DND-41 (cell line): ENCODE results near the gene RDH12.

Source experiments
- ATAC-seq: fragments of 200-7000 bp; cut with Tn5 transposase; 3 replicates; pipeline ENCODE4 v1.9.1; 2021; ENCODE audit warnings: low read depth; ENCODE audit not compliant: insufficient read depth
- DNase-seq: peaks from one replicate; pipeline ENCODE4 v3.0.0-alpha.2; 2020
- H2AFZ ChIP-seq: 2 replicates; pipeline ENCODE4 v1.6.0; 2012; ENCODE audit warnings: low read depth, low read length
- H3K27ac ChIP-seq: 2 replicates; pipeline ENCODE4 v1.5.1; 2012; ENCODE audit warnings: low read length, inconsistent platforms
- H3K27me3 ChIP-seq: fragments of 200-600 bp; sonication (generic); 2 replicates; pipeline ENCODE4 v1.6.0; 2012; ENCODE audit warnings: low read length, mild to moderate bottlenecking, inconsistent platforms; ENCODE audit not compliant: insufficient read depth, poor library complexity
- H3K36me3 ChIP-seq: 2 replicates; pipeline ENCODE4 v1.5.1; 2012; ENCODE audit warnings: low read length, inconsistent platforms; ENCODE audit not compliant: insufficient read depth
- H3K4me1 ChIP-seq: 2 replicates; pipeline ENCODE4 v1.5.1; 2012; ENCODE audit warnings: mild to moderate bottlenecking, low read length; ENCODE audit not compliant: insufficient read depth
- H3K4me2 ChIP-seq: 2 replicates; pipeline ENCODE4 v1.6.0; 2012; ENCODE audit warnings: mild to moderate bottlenecking, moderate library complexity, low read length, inconsistent platforms; ENCODE audit not compliant: insufficient read depth
- H3K4me3 ChIP-seq, 2 experiments: fragments of 200-600 bp in 1 of 2; shearing (Covaris generic) in 1 of 2; 2 replicates each; pipeline ENCODE4 v1.5.1; 2012 to 2016; ENCODE audit warnings: inconsistent platforms in 2 of 2, low read length in 2 of 2, mild to moderate bottlenecking in 2 of 2, low read depth in 1 of 2, moderate library complexity in 1 of 2
- H3K79me2 ChIP-seq: 2 replicates; pipeline ENCODE4 v1.6.0; 2012; ENCODE audit warnings: low read length, inconsistent platforms; ENCODE audit not compliant: insufficient read depth
- H3K9ac ChIP-seq: 2 replicates; pipeline ENCODE4 v1.6.0; 2012; ENCODE audit warnings: low read depth, mild to moderate bottlenecking, inconsistent platforms, low read length, moderate library complexity
- H3K9me3 ChIP-seq: 2 replicates; pipeline ENCODE4 v1.5.1; 2012; ENCODE audit warnings: low read length, moderate library complexity, mild to moderate bottlenecking, inconsistent platforms; ENCODE audit not compliant: insufficient read depth, severe bottlenecking
- H4K20me1 ChIP-seq: 2 replicates; pipeline ENCODE4 v1.6.0; 2012; ENCODE audit warnings: low read length; ENCODE audit not compliant: insufficient read depth
- EZH2 ChIP-seq: IDR thresholded peaks from 3 replicates; pipeline ENCODE4 v1.6.1; 2012; ENCODE audit warnings: borderline replicate concordance, low read depth, mild to moderate bottlenecking, moderate library complexity, low read length, inconsistent platforms; ENCODE audit not compliant: severe bottlenecking
- TF ChIP-seq, protein P1 (sequence below): IDR thresholded peaks from 2 replicates; pipeline ENCODE4 v1.5.1; 2012; ENCODE audit warnings: borderline replicate concordance, low read length, moderate library complexity, mild to moderate bottlenecking; ENCODE audit not compliant: poor library complexity, severe bottlenecking; ENCODE audit errors: extremely low read depth

RDH12 gene

DNA sequence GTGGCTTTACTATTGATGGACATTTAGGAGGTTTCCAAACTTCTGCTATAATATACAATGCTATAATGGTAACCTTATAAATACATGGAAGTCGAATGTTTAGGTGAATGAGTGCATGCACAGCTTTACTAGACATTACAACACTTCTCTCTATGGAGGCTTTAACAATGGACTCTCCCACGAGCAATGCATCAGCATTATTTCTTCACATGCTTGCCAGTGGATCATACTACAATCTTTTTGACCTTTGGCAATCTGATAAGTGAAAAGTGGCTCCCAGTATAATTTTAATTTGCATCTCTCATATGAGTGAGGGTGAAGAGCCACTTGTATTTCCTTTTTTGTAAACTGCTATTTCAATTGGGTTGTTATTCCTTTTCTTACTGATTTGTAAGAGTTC, 18.2 kb downstream of the RDH12 start:
- Histone ChIP-seq H3K4me3 (no peak overlapping the region), H3K27ac (no peak overlapping the region), H3K27me3 (peaks cover 7% of the 10 kb centered on the region), H3K36me3 (no peaks in the 10 kb centered on the region), H3K4me2 (no peak overlapping the region), H3K9ac (no peak overlapping the region), H3K79me2 (no peaks in the 10 kb centered on the region), H3K4me1 (no peaks in the 10 kb centered on the region), H2AFZ (no peak overlapping the region), H3K9me3 (no peaks in the 10 kb centered on the region), H4K20me1 (no peaks in the 10 kb centered on the region)
- no peak for ATAC-seq
- no peak for DNase-seq
- no peak for TF ChIP-seq EZH2
- TF ChIP-seq, protein P1, sequence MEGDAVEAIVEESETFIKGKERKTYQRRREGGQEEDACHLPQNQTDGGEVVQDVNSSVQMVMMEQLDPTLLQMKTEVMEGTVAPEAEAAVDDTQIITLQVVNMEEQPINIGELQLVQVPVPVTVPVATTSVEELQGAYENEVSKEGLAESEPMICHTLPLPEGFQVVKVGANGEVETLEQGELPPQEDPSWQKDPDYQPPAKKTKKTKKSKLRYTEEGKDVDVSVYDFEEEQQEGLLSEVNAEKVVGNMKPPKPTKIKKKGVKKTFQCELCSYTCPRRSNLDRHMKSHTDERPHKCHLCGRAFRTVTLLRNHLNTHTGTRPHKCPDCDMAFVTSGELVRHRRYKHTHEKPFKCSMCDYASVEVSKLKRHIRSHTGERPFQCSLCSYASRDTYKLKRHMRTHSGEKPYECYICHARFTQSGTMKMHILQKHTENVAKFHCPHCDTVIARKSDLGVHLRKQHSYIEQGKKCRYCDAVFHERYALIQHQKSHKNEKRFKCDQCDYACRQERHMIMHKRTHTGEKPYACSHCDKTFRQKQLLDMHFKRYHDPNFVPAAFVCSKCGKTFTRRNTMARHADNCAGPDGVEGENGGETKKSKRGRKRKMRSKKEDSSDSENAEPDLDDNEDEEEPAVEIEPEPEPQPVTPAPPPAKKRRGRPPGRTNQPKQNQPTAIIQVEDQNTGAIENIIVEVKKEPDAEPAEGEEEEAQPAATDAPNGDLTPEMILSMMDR: no peak

DNA sequence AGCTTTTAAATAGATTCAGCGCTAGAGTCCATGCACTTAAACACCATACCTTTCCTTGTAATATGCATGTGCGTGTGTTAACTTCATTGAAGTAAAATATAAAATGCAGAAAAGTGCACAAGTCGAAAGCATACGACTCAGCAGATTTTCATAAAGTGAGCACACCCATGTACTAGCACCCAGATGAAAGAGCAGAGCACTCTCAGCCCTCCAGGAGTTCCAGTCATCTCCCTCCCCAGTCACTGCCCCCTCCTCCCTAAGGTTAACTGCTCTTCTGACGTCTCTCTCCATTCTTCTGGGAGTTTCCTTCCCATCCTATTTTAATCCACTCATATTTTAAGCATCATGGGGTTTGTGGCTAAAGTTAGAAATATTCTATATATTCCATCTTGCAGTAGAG, 20.2 kb downstream of the RDH12 start:
- ATAC-seq: no peak
- no peak for DNase-seq
- Histone ChIP-seq H3K36me3 (no peaks in the 10 kb centered on the region), H3K27ac (no peak overlapping the region), H3K79me2 (no peaks in the 10 kb centered on the region), H3K4me3 (no peak overlapping the region), H3K9me3 (no peaks in the 10 kb centered on the region), H3K27me3 (peaks cover 12% of the 10 kb centered on the region), H3K9ac (no peak overlapping the region), H4K20me1 (no peaks in the 10 kb centered on the region), H3K4me2 (no peak overlapping the region), H2AFZ (no peak overlapping the region), H3K4me1 (no peaks in the 10 kb centered on the region)
- no peak for TF ChIP-seq EZH2
- TF ChIP-seq, protein P1: no peak

DNA sequence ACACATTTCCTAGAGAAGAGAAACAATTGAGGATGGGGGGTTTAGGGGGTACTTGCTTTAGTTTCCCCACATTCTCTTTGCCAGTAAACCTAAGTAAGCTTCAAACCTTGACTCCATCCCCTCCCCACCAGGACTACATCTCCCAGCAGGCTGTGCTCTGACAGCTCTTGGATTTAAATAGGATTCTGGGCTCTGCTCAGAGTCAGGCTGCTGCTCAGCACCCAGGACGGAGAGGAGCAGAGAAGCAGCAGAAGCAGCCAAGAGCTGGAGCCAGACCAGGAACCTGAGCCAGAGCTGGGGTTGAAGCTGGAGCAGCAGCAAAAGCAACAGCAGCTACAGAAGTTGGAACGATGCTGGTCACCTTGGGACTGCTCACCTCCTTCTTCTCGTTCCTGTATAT, 20.6 kb downstream of the RDH12 start:
- Histone ChIP-seq H3K4me1 (no peaks in the 10 kb centered on the region), H3K36me3 (no peaks in the 10 kb centered on the region), H4K20me1 (no peaks in the 10 kb centered on the region), H2AFZ (no peak overlapping the region), H3K27ac (no peak overlapping the region), H3K9ac (no peak overlapping the region), H3K9me3 (no peaks in the 10 kb centered on the region), H3K27me3 (peaks cover 12% of the 10 kb centered on the region), H3K4me3 (no peak overlapping the region), H3K79me2 (no peaks in the 10 kb centered on the region), H3K4me2 (no peak overlapping the region)
- ATAC-seq (no peak), DNase-seq (no peak)
- TF ChIP-seq EZH2: no peak
- TF ChIP-seq, protein P1: no peak

DNA sequence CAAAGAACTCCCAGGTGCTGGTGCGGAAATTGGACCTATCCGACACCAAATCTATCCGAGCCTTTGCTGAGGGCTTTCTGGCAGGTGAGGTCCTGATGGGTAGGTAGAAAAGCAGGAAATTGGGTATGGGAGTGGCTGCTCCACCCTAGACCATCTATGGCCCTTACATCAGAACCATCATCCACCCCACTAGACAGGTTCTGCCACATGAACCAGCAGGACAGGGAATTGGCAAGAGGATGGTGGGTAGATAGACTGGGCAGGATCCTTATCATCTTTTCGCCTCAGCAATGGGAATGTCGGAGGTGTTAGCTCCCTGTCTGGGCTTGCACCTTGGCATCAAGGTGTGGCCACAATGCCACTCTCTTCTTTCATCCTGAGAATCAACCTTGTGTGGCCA, 23.5 kb downstream of the RDH12 start:
- no peaks in the 10 kb centered on the region for H3K4me1 ChIP-seq
- H2AFZ ChIP-seq: no peak overlapping the region
- H3K27me3 ChIP-seq: peaks cover 5% of the 10 kb centered on the region
- H4K20me1 ChIP-seq: no peaks in the 10 kb centered on the region
- H3K4me2 ChIP-seq: no peak overlapping the region
- no peaks in the 10 kb centered on the region for H3K9me3 ChIP-seq
- H3K9ac ChIP-seq: no peak overlapping the region
- no peaks in the 10 kb centered on the region for H3K79me2 ChIP-seq
- ATAC-seq (no peak), DNase-seq (no peak)
- H3K36me3 ChIP-seq: no peaks in the 10 kb centered on the region
- H3K4me3 ChIP-seq: no peak overlapping the region
- no peak for TF ChIP-seq EZH2
- TF ChIP-seq, protein P1: no peak
- no peak overlapping the region for H3K27ac ChIP-seq
